Activated naive CD4-positive, alpha-beta T cell (primary cell): Measurements from ENCODE around the gene SH3BP4.

Experiments used
- DNase-seq, 4 experiments: peaks; one replicate each; lab custom pipeline; 2025; lab: John Stamatoyannopoulos, UW

The SH3BP4 gene

GRCh38 chr2:235041918-235042575 is 90.2 kb downstream of the SH3BP4 start:
- DNase-seq: no peak

GRCh38 chr2:235042576-235043515 is 91.0 kb downstream of the SH3BP4 start:
- no peak for DNase-seq

GRCh38 chr2:235043762-235044500 is 92.1 kb downstream of the SH3BP4 start:
- no peak for DNase-seq

GRCh38 chr2:235044501-235045271 is 92.9 kb downstream of the SH3BP4 start:
- no peak for DNase-seq

GRCh38 chr2:235045336-235045972 is 93.6 kb downstream of the SH3BP4 start:
- no peak for DNase-seq

- no peak for DNase-seq
Observed at GRCh38 chr2:235045973-235046343, 94.1 kb downstream of the SH3BP4 start.

- DNase-seq: no peak
Observed at GRCh38 chr2:235046589-235046988, 94.8 kb downstream of the SH3BP4 start.

- no peak for DNase-seq
Observed at GRCh38 chr2:235047171-235048160, 95.6 kb downstream of the SH3BP4 start.

- DNase-seq: no peak
Observed at GRCh38 chr2:235048549-235048948, 96.7 kb downstream of the SH3BP4 start.

- DNase-seq: no peak
Observed at GRCh38 chr2:235049069-235049468, 97.3 kb downstream of the SH3BP4 start.

GRCh38 chr2:235049719-235050118 is 97.9 kb downstream of the SH3BP4 start:
- DNase-seq: no peak

- no peak for DNase-seq
Observed at GRCh38 chr2:235050980-235051351, 99.1 kb downstream of the SH3BP4 start.

GRCh38 chr2:235051436-235052260 is 99.8 kb downstream of the SH3BP4 start:
- no peak for DNase-seq

GRCh38 chr2:235052514-235053354 is 100.9 kb downstream of the SH3BP4 start:
- DNase-seq: no peak

- DNase-seq: no peak
Observed at GRCh38 chr2:235053651-235054050, 101.8 kb downstream of the SH3BP4 start.

GRCh38 chr2:235054475-235054874 is 102.7 kb downstream of the SH3BP4 start:
- DNase-seq: no peak

- DNase-seq: no peak
Observed at GRCh38 chr2:235054919-235055318, 103.1 kb downstream of the SH3BP4 start.

- no peak for DNase-seq
Observed at GRCh38 chr2:235055891-235056516, 104.2 kb downstream of the SH3BP4 start.
